Measurements from ENCODE around the gene PIGQ. TPM values are rescaled to one million over a fixed set of nuclear protein-coding genes. Genes with fewer than 3 reads are reported as not detected.

The PIGQ gene
- total and polyA plus RNA-seq, 12 donors: 13.7 to 43.7 (median 20.2) TPM

GRCh38 chr16:572865-573650 lies 3.3 kb downstream of the PIGQ start:
- Histone ChIP-seq H3K27me3 (no peaks in the 10 kb centered on the region), H3K4me3 (no peak overlapping the region), H3K9me3 (no peaks in the 10 kb centered on the region), H3K4me1 (peaks cover 6 to 22% (median 19%) of the 10 kb centered on the region in 9 donors), H3K36me3 (peaks cover 0 to 40% (median 12%) of the 10 kb centered on the region in 9 donors), H3K27ac (no peak overlapping the region)
- no peak for ATAC-seq
- TF ChIP-seq, protein P1, sequence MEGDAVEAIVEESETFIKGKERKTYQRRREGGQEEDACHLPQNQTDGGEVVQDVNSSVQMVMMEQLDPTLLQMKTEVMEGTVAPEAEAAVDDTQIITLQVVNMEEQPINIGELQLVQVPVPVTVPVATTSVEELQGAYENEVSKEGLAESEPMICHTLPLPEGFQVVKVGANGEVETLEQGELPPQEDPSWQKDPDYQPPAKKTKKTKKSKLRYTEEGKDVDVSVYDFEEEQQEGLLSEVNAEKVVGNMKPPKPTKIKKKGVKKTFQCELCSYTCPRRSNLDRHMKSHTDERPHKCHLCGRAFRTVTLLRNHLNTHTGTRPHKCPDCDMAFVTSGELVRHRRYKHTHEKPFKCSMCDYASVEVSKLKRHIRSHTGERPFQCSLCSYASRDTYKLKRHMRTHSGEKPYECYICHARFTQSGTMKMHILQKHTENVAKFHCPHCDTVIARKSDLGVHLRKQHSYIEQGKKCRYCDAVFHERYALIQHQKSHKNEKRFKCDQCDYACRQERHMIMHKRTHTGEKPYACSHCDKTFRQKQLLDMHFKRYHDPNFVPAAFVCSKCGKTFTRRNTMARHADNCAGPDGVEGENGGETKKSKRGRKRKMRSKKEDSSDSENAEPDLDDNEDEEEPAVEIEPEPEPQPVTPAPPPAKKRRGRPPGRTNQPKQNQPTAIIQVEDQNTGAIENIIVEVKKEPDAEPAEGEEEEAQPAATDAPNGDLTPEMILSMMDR (IDR thresholded peaks at IDR 0.05): no peak
- intact Hi-C loops (cut with DNase I): no loop called here
- DNase-seq: no peak
- WGBS, 2 donors: 79 to 89% methylated on average over 27 of the region's 27 CpGs

- 95 to 96% methylated on average over 43 to 46 of the region's 46 CpGs for WGBS, 2 donors
- TF ChIP-seq, protein P1 (IDR thresholded peaks at IDR 0.05): no peak
- Histone ChIP-seq H3K9me3 (no peaks in the 10 kb centered on the region), H3K27me3 (no peaks in the 10 kb centered on the region), H3K4me1 (peaks cover 1 to 19% (median 10%) of the 10 kb centered on the region in 9 donors), H3K36me3 (peaks cover 0 to 40% (median 12%) of the 10 kb centered on the region in 9 donors), H3K27ac (no peak overlapping the region), H3K4me3 (no peak overlapping the region)
- intact Hi-C loops (cut with DNase I): no loop called here
- ATAC-seq (no peak), DNase-seq (no peak)
These were observed 4.4 kb downstream of the PIGQ start for GRCh38 chr16:574021-574760.

GRCh38 chr16:575354-576196 lies 5.8 kb downstream of the PIGQ start:
- peaks cover 0 to 13% (median 3%) of the 10 kb centered on the region in 9 donors for H3K4me1 ChIP-seq
- no peak overlapping the region for H3K27ac ChIP-seq
- 85 to 91% methylated on average over 36 of the region's 36 CpGs for WGBS, 2 donors
- DNase-seq (no peak), ATAC-seq (no peak)
- H3K36me3 ChIP-seq: peaks cover 0 to 43% (median 12%) of the 10 kb centered on the region in 9 donors
- intact Hi-C loops (cut with DNase I): loop anchor here in 2 of 10 donors (5.0 kb wide), 2 partner anchors 82 to 87 kb away; no protein-coding TSS in a partner anchor
- H3K27me3 ChIP-seq: no peaks in the 10 kb centered on the region
- TF ChIP-seq, protein P1 (IDR thresholded peaks at IDR 0.05): no peak
- H3K9me3 ChIP-seq: no peaks in the 10 kb centered on the region
- no peak overlapping the region for H3K4me3 ChIP-seq
